Gastroesophageal sphincter (tissue), 4 donors: ENCODE data around the gene ECHS1. TPM values are rescaled to one million over a fixed set of nuclear protein-coding genes. Genes with fewer than 3 reads are reported as not detected.
A peak's percentile ranks its signal among the peaks of the same experiment; 100 is the strongest.
"Not testable (repeated sequence)": the region's sequence is repeated elsewhere in the genome, so short reads cannot be mapped to it uniquely, and the experiment has no call there.

Experiments
- ATAC-seq: fragments of 150-250 bp; one replicate; pipeline ENCODE4 v1.9.1; 2016; ENCODE audit warnings: mild to moderate bottlenecking, moderate library complexity
- H3K27ac ChIP-seq, 4 donors: fragments of 200-600 bp; sonication (generic) in 3 of 4; 1 replicate in 3 of 4; 2 replicates in 1 of 4; pipeline ENCODE4 v1.5.1; 2016 to 2019
- H3K27me3 ChIP-seq: fragments of 200-600 bp; sonication (generic); one replicate; pipeline ENCODE4 v1.5.1; 2019
- H3K36me3 ChIP-seq, 2 donors: fragments of 200-600 bp; sonication (generic); one replicate each; pipeline ENCODE4 v1.5.1; 2019; ENCODE audit warnings: control low read depth in 1 of 2
- H3K4me1 ChIP-seq, 3 donors: fragments of 200-600 bp; sonication (generic); 1 replicate in 2 of 3; 2 replicates in 1 of 3; pipeline ENCODE4 v1.5.1; 2016 to 2019; ENCODE audit warnings: control low read depth in 2 of 3
- H3K4me3 ChIP-seq, 2 donors: fragments of 200-600 bp; sonication (generic); one replicate each; pipeline ENCODE4 v1.5.1; 2019; ENCODE audit warnings: mild to moderate bottlenecking in 1 of 2, moderate library complexity in 1 of 2
- H3K9me3 ChIP-seq, 3 donors: fragments of 200-600 bp; sonication (generic); one replicate each; pipeline ENCODE4 v1.5.1; 2017 to 2019; ENCODE audit warnings: control low read depth in 2 of 3
- CTCF ChIP-seq, 4 experiments: fragments of 200-600 bp in 2 of 4; fragments of 450-650 bp in 2 of 4; sonication (generic) in 1 of 4; IDR thresholded peaks; one replicate each; pipeline ENCODE4 v1.5.1; 2017 to 2019; ENCODE audit warnings: antibody characterized with exemption in 4 of 4, mild to moderate bottlenecking in 2 of 4, moderate library complexity in 2 of 4
- EP300 ChIP-seq: sonication (generic); formaldehyde crosslinking; IDR thresholded peaks from one replicate; pipeline ENCODE4 v1.6.1; 2017; ENCODE audit warnings: antibody characterized with exemption, mild to moderate bottlenecking
- POLR2A ChIP-seq, 2 donors: fragments of 450-650 bp; IDR thresholded peaks; one replicate each; pipeline ENCODE4 v1.6.1; 2017; ENCODE audit warnings: antibody characterized with exemption in 2 of 2, mild to moderate bottlenecking in 2 of 2, moderate library complexity in 1 of 2
- POLR2AphosphoS5 ChIP-seq: sonication (generic); formaldehyde crosslinking; IDR thresholded peaks from one replicate; pipeline ENCODE4 v1.6.1; 2017; ENCODE audit warnings: antibody characterized with exemption
- WGBS, 2 donors: methylation state at CpG; one replicate each; pipeline ENCODE4 v1.1.5; 2018; ENCODE audit warnings: low coverage in 1 of 2; 5-methylcytosine and 5-hydroxymethylcytosine counted together
- total RNA-seq, 4 donors: library from RNA; depleted of rRNA; stranded (reverse); fragments of >200 nt; gene quantifications; one replicate each; pipeline ENCODE4 v1.1.0, GENCODE V29; 2016

The ECHS1 gene
- total RNA-seq, 4 donors from 2014 or later: 67.7 to 81.8 (median 72.4) TPM

DNA sequence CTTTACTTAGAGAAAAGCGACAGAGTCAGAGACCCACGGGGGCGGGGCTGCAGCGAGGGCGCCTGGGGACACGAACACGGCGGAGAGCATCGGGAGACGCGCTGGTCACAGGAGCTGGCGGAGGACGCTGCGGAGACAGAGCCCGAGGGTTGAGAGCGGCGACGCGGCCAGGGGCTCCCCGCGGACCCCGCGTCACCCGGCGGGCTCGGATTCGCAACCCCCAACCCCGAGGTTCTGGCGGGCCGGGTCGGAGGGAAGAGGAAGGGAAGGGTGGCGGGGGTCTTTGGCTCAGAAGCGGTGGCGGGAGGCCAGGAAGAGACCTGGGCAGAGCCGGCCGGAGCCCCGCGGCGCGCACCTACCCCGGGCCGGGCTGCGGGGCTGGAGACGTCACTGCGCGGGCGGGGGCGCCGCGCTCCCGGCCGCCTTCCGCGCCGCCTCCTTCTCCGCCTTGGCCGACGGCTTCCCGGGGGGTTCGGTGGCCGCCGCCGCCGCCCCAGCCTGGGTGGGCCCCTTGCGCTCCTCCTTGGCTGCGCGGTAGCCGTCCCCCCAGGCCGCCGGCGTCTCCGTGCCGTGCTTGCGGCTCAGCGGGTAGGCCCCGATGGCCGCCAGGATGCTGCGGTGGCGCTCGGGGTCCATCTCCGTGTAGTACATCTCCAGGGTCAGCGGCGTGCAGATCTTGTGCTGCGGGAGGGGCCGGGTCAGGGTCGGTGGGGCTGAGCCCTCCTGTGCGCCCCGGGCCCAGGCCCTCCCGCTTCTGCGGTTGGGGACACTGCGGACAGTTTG lies 47.5 kb downstream of the ECHS1 start:
- peak overlapping the region; percentile 5 to 59 for H3K4me3 ChIP-seq
- H3K27me3 ChIP-seq: peaks cover 71% of the 10 kb centered on the region
- peak overlapping the region in 3 of 4 donors; percentile 28 to 64 (median 55) for H3K27ac ChIP-seq
- no peaks in the 10 kb centered on the region for H3K36me3 ChIP-seq
- no peaks in the 10 kb centered on the region for H3K9me3 ChIP-seq
- WGBS, 2 donors: 0% methylated on average over 16 of the region's 91 CpGs; no CpG with 5 or more reads in 1 of the 2 donors
- peaks cover 3 to 34% (median 19%) of the 10 kb centered on the region in 3 donors for H3K4me1 ChIP-seq
- ATAC-seq: peak; percentile 32
- TF ChIP-seq POLR2A (IDR thresholded peaks at IDR 0.05) (no peak), POLR2AphosphoS5 (no peak), CTCF (IDR thresholded peaks at IDR 0.05) (no peak), EP300 (no peak)

DNA sequence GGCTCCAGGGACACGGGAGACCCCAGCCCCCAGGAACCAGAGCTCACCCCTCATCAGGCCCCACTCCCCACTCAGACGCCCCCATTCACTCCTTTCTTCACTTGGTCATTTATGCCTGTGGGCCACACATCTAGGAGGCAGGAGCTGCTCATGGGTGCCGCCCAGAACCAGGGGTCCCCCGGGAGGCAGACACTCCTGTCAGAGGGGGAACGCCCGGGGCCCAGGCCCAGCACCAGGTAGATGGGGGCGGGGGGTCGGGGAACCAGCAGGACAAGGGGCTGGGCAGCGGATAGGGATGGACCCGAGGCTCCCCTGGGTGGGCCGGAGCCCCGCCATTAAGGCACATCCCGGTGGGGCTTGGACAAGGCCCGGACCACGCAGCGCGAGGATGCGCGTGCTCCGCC lies 48.3 kb downstream of the ECHS1 start:
- no peaks in the 10 kb centered on the region for H3K36me3 ChIP-seq
- H3K9me3 ChIP-seq: no peaks in the 10 kb centered on the region
- peaks cover 75% of the 10 kb centered on the region for H3K27me3 ChIP-seq
- peaks cover 3 to 32% (median 19%) of the 10 kb centered on the region in 3 donors for H3K4me1 ChIP-seq
- TF ChIP-seq POLR2AphosphoS5: no peak
- no peak for TF ChIP-seq CTCF (IDR thresholded peaks at IDR 0.05)
- no peak for TF ChIP-seq POLR2A (IDR thresholded peaks at IDR 0.05)
- no peak for TF ChIP-seq EP300
- H3K27ac ChIP-seq: peak overlapping the region in 3 of 4 donors; percentile 28 to 64 (median 55)
- no peak for ATAC-seq
- WGBS, 2 donors: 25% methylated on average over 5 of the region's 20 CpGs; no CpG with 5 or more reads in 1 of the 2 donors
- H3K4me3 ChIP-seq: peak overlapping the region in 1 of 2 donors; percentile 59

GRCh38 chr10:133324198-133324792 lies 48.9 kb downstream of the ECHS1 start:
- WGBS, 2 donors: 40% methylated on average over 1 of the region's 13 CpGs; no CpG with 5 or more reads in 1 of the 2 donors
- TF ChIP-seq POLR2A (IDR thresholded peaks at IDR 0.05): no peak
- TF ChIP-seq CTCF (IDR thresholded peaks at IDR 0.05): no peak
- TF ChIP-seq POLR2AphosphoS5: no peak
- TF ChIP-seq EP300: no peak
- Histone ChIP-seq H3K4me1 (peaks cover 3 to 26% (median 17%) of the 10 kb centered on the region in 3 donors), H3K4me3 (peak overlapping the region in 1 of 2 donors; percentile 59), H3K36me3 (no peaks in the 10 kb centered on the region), H3K9me3 (no peaks in the 10 kb centered on the region), H3K27ac (peak overlapping the region in 1 of 4 donors; percentile 28), H3K27me3 (peaks cover 75% of the 10 kb centered on the region)
- peak; percentile 80 for ATAC-seq

- not testable (repeated sequence) for H3K36me3 ChIP-seq, H3K27ac ChIP-seq, H3K9me3 ChIP-seq, H3K4me3 ChIP-seq, ATAC-seq
- 64 to 83% methylated on average over 7 to 10 of the region's 14 CpGs for WGBS, 2 donors
- Histone ChIP-seq H3K4me1 (peaks cover 3 to 33% (median 19%) of the 10 kb centered on the region in 3 donors), H3K27me3 (peaks cover 64% of the 10 kb centered on the region)
Observed at GRCh38 chr10:133322064-133322709, 51.0 kb downstream of the ECHS1 start.

GRCh38 chr10:133320852-133321422 lies 52.2 kb downstream of the ECHS1 start:
- Histone ChIP-seq H3K4me1 (peaks cover 1 to 29% (median 16%) of the 10 kb centered on the region in 3 donors), H3K27me3 (peaks cover 51% of the 10 kb centered on the region)
- not testable (repeated sequence) for H3K4me3 ChIP-seq, H3K36me3 ChIP-seq, H3K9me3 ChIP-seq, H3K27ac ChIP-seq, ATAC-seq
- WGBS, 2 donors: 88% methylated on average over 4 to 5 of the region's 6 CpGs
